Vagina (tissue), 2 donors: ENCODE data around the gene SENP5.

Experiments used
- POLR2A ChIP-seq, 2 donors: fragments of 450-650 bp; IDR thresholded peaks; one replicate each; pipeline ENCODE4 v1.6.1; 2017; ENCODE audit warnings: antibody characterized with exemption in 2 of 2, mild to moderate bottlenecking in 2 of 2, moderate library complexity in 2 of 2
- TF ChIP-seq, protein P1 (sequence below), 3 experiments: fragments of 450-650 bp in 2 of 3; fragments of 200-600 bp in 1 of 3; sonication (generic) in 1 of 3; IDR thresholded peaks; one replicate each; pipeline ENCODE4 v1.5.1; 2017 to 2019; ENCODE audit warnings: antibody characterized with exemption in 3 of 3, mild to moderate bottlenecking in 2 of 3, moderate library complexity in 2 of 3

GRCh38 chr3:196949285-196949619 is 81.5 kb downstream of the SENP5 start:
- TF ChIP-seq, protein P1, sequence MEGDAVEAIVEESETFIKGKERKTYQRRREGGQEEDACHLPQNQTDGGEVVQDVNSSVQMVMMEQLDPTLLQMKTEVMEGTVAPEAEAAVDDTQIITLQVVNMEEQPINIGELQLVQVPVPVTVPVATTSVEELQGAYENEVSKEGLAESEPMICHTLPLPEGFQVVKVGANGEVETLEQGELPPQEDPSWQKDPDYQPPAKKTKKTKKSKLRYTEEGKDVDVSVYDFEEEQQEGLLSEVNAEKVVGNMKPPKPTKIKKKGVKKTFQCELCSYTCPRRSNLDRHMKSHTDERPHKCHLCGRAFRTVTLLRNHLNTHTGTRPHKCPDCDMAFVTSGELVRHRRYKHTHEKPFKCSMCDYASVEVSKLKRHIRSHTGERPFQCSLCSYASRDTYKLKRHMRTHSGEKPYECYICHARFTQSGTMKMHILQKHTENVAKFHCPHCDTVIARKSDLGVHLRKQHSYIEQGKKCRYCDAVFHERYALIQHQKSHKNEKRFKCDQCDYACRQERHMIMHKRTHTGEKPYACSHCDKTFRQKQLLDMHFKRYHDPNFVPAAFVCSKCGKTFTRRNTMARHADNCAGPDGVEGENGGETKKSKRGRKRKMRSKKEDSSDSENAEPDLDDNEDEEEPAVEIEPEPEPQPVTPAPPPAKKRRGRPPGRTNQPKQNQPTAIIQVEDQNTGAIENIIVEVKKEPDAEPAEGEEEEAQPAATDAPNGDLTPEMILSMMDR (IDR thresholded peaks at IDR 0.05) = no peak
- TF ChIP-seq POLR2A (IDR thresholded peaks at IDR 0.05) = no peak
